ENCODE measurements around the gene RFLNA. TPM values are rescaled to one million over a fixed set of nuclear protein-coding genes. Genes with fewer than 3 reads are reported as not detected.

The RFLNA gene
- polyA plus RNA-seq, 1 donor (not counting 4 experiments of a cell fraction or from before 2014, with no cell fraction given), result 1.1 TPM

GRCh38 chr12:124361996-124362395, 67.1 kb downstream of the RFLNA start:
- FAIRE-seq (no peak), DNase-seq (ENCODE audit: low read depth, low spot score) (no peak)
- Histone ChIP-seq H3K79me2 (ENCODE audit: control insufficient read depth, insufficient read depth, low read length) (no peaks in the 10 kb centered on the region), H3K27ac (ENCODE audit: control insufficient read depth, insufficient read depth, low read length) (no peak overlapping the region), H3K9ac (ENCODE audit: control insufficient read depth, extremely low read depth, insufficient read depth, low read length) (no peak overlapping the region), H3K4me1 (ENCODE audit: control insufficient read depth, extremely low read depth, insufficient read depth, low read length) (no peaks in the 10 kb centered on the region), H3K4me2 (ENCODE audit: control insufficient read depth, extremely low read depth, insufficient read depth, low read depth, low read length) (no peak overlapping the region), H3K27me3 (ENCODE audit: control insufficient read depth, extremely low read depth, insufficient read depth, low read length) (no peaks in the 10 kb centered on the region), H3K9me3 (ENCODE audit: control insufficient read depth, low read depth, low read length) (no peaks in the 10 kb centered on the region), H3K36me3 (ENCODE audit: control insufficient read depth in 2 of 2, extremely low read depth in 1 of 2, insufficient read depth in 2 of 2, low read length in 2 of 2) (peaks cover 15 to 33% of the 10 kb centered on the region in 2 experiments), H3K4me3 (ENCODE audit: control insufficient read depth in 2 of 3, extremely low read depth in 1 of 3, insufficient read depth in 2 of 3, low read depth in 1 of 3, low read length in 3 of 3) (no peak overlapping the region), H2AFZ (ENCODE audit: control insufficient read depth, low read length) (no peak overlapping the region), H4K20me1 (ENCODE audit: control insufficient read depth, extremely low read depth, insufficient read depth, low read length) (peaks cover 5% of the 10 kb centered on the region), H3K9me1 (ENCODE audit: control insufficient read depth, extremely low read depth, insufficient read depth, low read length) (no peaks in the 10 kb centered on the region)
- dilution Hi-C loops (cut with MboI; ENCODE audit: extremely low pct_ligation_motif_present, low sequenced_read_pairs), result no loop called here
- TF ChIP-seq, protein P1, sequence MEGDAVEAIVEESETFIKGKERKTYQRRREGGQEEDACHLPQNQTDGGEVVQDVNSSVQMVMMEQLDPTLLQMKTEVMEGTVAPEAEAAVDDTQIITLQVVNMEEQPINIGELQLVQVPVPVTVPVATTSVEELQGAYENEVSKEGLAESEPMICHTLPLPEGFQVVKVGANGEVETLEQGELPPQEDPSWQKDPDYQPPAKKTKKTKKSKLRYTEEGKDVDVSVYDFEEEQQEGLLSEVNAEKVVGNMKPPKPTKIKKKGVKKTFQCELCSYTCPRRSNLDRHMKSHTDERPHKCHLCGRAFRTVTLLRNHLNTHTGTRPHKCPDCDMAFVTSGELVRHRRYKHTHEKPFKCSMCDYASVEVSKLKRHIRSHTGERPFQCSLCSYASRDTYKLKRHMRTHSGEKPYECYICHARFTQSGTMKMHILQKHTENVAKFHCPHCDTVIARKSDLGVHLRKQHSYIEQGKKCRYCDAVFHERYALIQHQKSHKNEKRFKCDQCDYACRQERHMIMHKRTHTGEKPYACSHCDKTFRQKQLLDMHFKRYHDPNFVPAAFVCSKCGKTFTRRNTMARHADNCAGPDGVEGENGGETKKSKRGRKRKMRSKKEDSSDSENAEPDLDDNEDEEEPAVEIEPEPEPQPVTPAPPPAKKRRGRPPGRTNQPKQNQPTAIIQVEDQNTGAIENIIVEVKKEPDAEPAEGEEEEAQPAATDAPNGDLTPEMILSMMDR (optimal IDR thresholded peaks at IDR 0.05 in 1 of 3, IDR thresholded peaks at IDR 0.05 in 1 of 3, conservative IDR thresholded peaks at IDR 0.05 in 1 of 3; ENCODE audit: extremely low read depth in 1 of 3, insufficient read depth in 2 of 3, low read length in 3 of 3), result no peak
- no peak for TF ChIP-seq EZH2 (IDR thresholded peaks at IDR 0.05; ENCODE audit: low read length)

GRCh38 chr12:124363353-124363965, 68.6 kb downstream of the RFLNA start:
- Histone ChIP-seq H3K27me3 (ENCODE audit: control insufficient read depth, extremely low read depth, insufficient read depth, low read length) (no peaks in the 10 kb centered on the region), H3K79me2 (ENCODE audit: control insufficient read depth, insufficient read depth, low read length) (no peaks in the 10 kb centered on the region), H3K9me3 (ENCODE audit: control insufficient read depth, low read depth, low read length) (no peaks in the 10 kb centered on the region), H3K9ac (ENCODE audit: control insufficient read depth, extremely low read depth, insufficient read depth, low read length) (no peak overlapping the region), H3K36me3 (ENCODE audit: control insufficient read depth in 2 of 2, extremely low read depth in 1 of 2, insufficient read depth in 2 of 2, low read length in 2 of 2) (peaks cover 20 to 26% of the 10 kb centered on the region in 2 experiments), H3K4me1 (ENCODE audit: control insufficient read depth, extremely low read depth, insufficient read depth, low read length) (peaks cover 6% of the 10 kb centered on the region), H3K27ac (ENCODE audit: control insufficient read depth, insufficient read depth, low read length) (no peak overlapping the region), H3K4me3 (ENCODE audit: control insufficient read depth in 2 of 3, extremely low read depth in 1 of 3, insufficient read depth in 2 of 3, low read depth in 1 of 3, low read length in 3 of 3) (no peak overlapping the region), H2AFZ (ENCODE audit: control insufficient read depth, low read length) (no peak overlapping the region), H3K9me1 (ENCODE audit: control insufficient read depth, extremely low read depth, insufficient read depth, low read length) (no peaks in the 10 kb centered on the region), H4K20me1 (ENCODE audit: control insufficient read depth, extremely low read depth, insufficient read depth, low read length) (peaks cover 5% of the 10 kb centered on the region), H3K4me2 (ENCODE audit: control insufficient read depth, extremely low read depth, insufficient read depth, low read depth, low read length) (no peak overlapping the region)
- TF ChIP-seq, protein P1 (optimal IDR thresholded peaks at IDR 0.05 in 1 of 3, IDR thresholded peaks at IDR 0.05 in 1 of 3, conservative IDR thresholded peaks at IDR 0.05 in 1 of 3; ENCODE audit: extremely low read depth in 1 of 3, insufficient read depth in 2 of 3, low read length in 3 of 3), result no peak
- TF ChIP-seq EZH2 (IDR thresholded peaks at IDR 0.05; ENCODE audit: low read length), result no peak
- dilution Hi-C loops (cut with MboI; ENCODE audit: extremely low pct_ligation_motif_present, low sequenced_read_pairs), result no loop called here
- FAIRE-seq (no peak), DNase-seq (ENCODE audit: low read depth, low spot score) (no peak)
